HAP-1 (cell line): ENCODE data around the gene PPP6R2.

Experiments used
- DNase-seq, 2 experiments: peaks; one replicate each; pipeline ENCODE4 v3.0.0-alpha.2; 2016 to 2020; ENCODE audit warnings: low spot score in 2 of 2
- H3K27me3 ChIP-seq: fragments of 250-450 bp; sonication (Bioruptor Pico); 2 replicates; pipeline ENCODE4 v1.5.1; 2020; ENCODE audit warnings: low read depth, mild to moderate bottlenecking, moderate library complexity
- H3K36me3 ChIP-seq: fragments of 250-450 bp; sonication (Bioruptor Pico); replicated peaks from 2 replicates; pipeline ENCODE4 v1.5.1; 2020; ENCODE audit warnings: mild to moderate bottlenecking
- H3K4me1 ChIP-seq: fragments of 250-450 bp; sonication (Bioruptor Pico); 2 replicates; pipeline ENCODE4 v1.5.1; 2020; ENCODE audit warnings: mild to moderate bottlenecking
- H3K4me3 ChIP-seq: fragments of 250-450 bp; sonication (Bioruptor Pico); 2 replicates; pipeline ENCODE4 v1.5.1; 2020; ENCODE audit warnings: mild to moderate bottlenecking, moderate library complexity
- H3K9me3 ChIP-seq: fragments of 250-450 bp; sonication (Bioruptor Pico); 2 replicates; pipeline ENCODE4 v1.5.1; 2020; ENCODE audit warnings: mild to moderate bottlenecking, moderate library complexity
- in situ Hi-C: fragments of 300-500 bp; cut with MboI; formaldehyde crosslinking; loops from 3 replicates; pipeline ENCODE4 v1.14.3; 2020; ENCODE audit warnings: low sequenced_read_pairs, inconsistent platforms, mixed read lengths

PPP6R2 gene

DNA sequence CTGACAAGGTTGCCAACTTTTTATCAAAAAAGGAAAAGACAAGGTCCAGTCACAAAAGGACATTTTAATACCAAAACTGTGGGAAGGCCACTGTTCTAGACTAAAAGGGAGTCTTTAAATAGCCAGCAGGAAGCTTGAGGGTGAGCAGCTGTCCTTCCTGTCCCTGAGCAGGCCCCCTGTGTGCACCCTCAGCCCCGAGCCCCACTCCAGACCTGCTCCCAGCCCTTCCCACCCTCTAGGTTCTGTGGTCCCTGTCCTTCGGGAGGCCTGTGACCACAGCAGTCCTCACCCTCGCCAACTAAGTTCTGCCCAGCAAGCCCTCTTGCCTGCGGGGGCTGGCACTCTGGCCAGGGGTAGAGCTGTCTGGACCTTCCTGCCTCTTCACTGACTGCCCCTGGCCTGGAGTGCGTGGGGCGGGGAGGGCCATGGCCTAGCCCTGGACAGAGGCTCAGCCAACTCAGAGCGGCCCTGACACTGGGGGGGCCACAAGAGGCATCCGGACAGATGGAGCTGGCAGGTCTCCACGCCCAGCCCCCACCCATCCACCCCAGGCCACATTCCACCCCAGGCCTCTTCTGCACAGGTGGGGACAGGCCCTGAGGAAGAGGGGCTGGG lies 34.0 kb upstream of the PPP6R2 start:
- peaks cover 13% of the 10 kb centered on the region for H3K4me1 ChIP-seq
- in situ Hi-C loops = no loop called here
- no peak for DNase-seq

DNA sequence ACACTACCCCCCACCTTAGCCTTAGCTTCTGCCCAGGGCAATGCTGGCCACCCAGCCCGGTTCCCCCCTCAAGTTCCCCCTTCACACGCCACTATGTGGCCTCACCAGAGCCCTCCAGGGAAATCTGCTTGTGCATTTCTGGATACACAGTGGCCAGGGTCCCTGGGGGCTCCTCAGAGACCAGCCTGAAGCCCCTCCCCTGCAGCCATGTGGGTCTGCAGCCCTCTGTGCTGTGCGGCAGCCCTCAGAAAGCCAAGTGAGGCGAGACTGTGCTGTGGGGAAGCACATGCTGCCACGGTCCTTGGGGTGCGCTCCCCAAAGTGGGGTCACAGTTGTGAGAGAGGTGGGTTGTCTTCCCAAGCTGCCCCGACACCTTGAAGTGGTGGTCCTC lies 33.5 kb upstream of the PPP6R2 start:
- Histone ChIP-seq H3K9me3 (no peaks in the 10 kb centered on the region), H3K4me3 (no peak overlapping the region), H3K27me3 (no peaks in the 10 kb centered on the region), H3K4me1 (peaks cover 13% of the 10 kb centered on the region), H3K36me3 (peaks cover 4% of the 10 kb centered on the region; the same call in 1 of the 2 replicates)
- in situ Hi-C loops = no loop called here
- no peak for DNase-seq

More for the DNA sequence above, 34.0 kb upstream of the PPP6R2 start:
- no peaks in the 10 kb centered on the region for H3K9me3 ChIP-seq
- H3K4me3 ChIP-seq = no peak overlapping the region
- H3K36me3 ChIP-seq = peaks cover 4% of the 10 kb centered on the region; the same call in 1 of the 2 replicates
- no peaks in the 10 kb centered on the region for H3K27me3 ChIP-seq

DNA sequence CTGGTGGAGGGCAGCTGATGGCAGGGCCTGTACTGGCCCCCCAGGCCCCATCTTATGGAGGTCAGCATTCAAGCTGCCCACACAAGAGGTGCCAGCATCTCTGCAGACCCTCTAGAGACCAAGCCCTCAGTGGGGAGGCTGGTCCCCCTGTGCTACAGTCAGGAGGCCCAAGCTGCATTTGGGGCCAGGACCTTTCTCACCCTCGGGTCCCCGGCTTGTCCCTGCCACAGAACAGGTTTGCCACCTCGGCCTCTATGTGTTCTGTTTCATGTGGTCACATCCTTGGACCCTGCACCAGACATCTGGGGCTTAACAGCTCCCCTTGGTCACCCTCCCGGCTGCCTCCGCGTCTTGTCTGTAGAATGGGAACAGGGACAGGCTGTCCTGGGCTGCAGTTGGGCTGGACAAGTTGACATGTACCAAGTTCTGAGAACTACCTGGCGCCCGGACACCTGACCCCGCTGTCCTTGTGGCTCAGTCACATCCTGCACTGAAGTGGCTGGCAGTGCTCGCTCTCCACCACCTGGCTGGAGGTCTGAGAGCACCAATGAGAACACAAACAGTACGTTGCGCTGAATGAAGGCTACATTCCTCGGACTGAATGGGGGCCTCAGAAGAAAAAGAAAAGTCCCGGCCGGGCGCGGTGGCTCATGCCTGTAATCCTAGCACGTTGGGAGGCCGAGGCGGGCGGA lies 33.0 kb upstream of the PPP6R2 start:
- Histone ChIP-seq H3K4me1 (peaks cover 11% of the 10 kb centered on the region), H3K27me3 (no peaks in the 10 kb centered on the region), H3K4me3 (no peak overlapping the region), H3K36me3 (peaks cover 2% of the 10 kb centered on the region; the same call in 1 of the 2 replicates), H3K9me3 (no peaks in the 10 kb centered on the region)
- in situ Hi-C loops = no loop called here
- no peak for DNase-seq

DNA sequence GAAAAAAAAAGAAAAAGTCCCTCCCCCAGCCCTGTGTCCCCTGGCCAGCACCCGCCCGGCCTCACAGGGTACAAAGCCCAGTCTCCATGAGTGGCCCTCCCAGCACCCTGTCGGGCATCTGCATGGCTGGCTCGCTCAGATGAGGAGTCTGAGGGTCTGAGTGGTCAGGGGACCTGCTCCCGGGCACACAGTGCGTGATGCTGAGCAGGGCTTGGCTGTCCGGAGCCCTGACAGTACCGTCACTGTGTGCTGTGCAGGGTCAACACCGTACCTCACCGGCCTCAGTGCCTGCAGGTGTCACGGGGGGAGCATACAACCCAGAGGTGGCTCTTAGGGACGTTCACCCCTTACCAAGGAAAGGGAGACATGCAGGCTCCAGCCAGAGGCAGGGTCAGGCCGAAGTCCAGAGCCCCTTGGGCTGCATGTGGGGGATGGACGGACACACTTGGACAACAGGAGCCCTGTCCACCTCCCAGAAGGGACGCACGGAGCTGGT lies 32.1 kb upstream of the PPP6R2 start:
- H3K9me3 ChIP-seq = no peaks in the 10 kb centered on the region
- no peak overlapping the region for H3K4me3 ChIP-seq
- in situ Hi-C loops = no loop called here
- H3K36me3 ChIP-seq = no peaks in the 10 kb centered on the region
- no peak for DNase-seq
- peaks cover 3% of the 10 kb centered on the region; the same call in 1 of the 2 replicates for H3K4me1 ChIP-seq
- H3K27me3 ChIP-seq = no peaks in the 10 kb centered on the region; the same call in 1 of the 2 replicates

DNA sequence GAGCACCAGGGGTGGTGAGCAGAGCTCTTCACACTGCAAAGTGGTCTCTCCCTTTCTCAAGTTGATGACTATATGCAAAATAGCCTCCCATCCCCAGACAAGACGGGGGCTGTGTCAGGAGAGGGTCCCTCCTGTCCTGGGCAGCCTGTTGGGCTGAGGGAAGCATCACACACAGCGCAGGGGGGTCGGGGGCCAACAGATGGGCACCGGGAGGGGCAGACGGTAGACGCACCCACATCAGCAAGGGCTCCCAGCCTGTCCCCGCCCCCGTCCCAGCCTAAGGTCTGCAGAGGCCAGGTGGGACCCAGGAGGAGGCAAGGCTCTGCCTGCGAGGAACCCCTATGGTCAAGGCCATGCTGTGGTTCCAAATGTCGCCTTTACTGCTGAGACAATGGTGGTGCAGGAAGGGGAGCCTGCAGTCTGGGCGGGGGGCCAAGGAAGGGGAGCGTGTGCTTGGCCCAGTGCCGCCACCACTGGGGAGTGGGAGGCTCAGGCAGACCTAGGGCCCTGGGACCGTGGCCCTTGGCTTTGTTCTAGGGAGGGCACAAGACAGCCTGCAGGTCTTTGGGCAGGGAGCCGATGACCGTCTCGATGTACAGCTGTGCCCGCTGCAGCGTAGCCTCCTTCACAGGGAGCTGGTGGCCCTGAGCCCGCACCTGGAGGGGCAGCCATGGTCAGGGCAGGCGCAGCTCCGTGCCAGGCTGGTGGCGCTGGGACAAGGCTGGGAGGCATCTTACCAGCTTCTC lies 31.3 kb upstream of the PPP6R2 start:
- Histone ChIP-seq H3K4me1 (no peaks in the 10 kb centered on the region), H3K36me3 (no peaks in the 10 kb centered on the region), H3K9me3 (no peaks in the 10 kb centered on the region), H3K27me3 (no peaks in the 10 kb centered on the region; the same call in 1 of the 2 replicates), H3K4me3 (no peak overlapping the region)
- no peak for DNase-seq
- in situ Hi-C loops = no loop called here

DNA sequence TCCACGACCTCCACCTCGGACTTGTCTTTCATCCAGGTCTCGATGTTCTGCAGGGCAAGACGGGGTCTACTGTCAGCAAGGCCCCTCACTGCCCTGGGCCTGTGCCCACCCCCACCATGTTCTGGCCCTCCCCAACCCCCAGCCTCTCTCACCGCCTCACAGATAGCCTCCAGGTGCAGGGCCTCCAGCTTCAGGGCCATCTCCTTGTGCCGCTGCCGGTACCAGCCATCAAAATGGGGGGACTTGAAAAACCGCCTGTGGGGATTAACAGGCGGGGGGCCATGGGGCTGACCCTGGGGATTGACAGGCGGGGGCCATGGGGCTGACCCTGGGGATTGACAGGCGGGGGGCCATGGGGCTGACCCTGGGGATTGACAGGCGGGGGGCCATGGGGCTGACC lies 30.8 kb upstream of the PPP6R2 start:
- Histone ChIP-seq H3K4me1 (no peaks in the 10 kb centered on the region), H3K9me3 (no peaks in the 10 kb centered on the region), H3K4me3 (no peak overlapping the region), H3K36me3 (no peaks in the 10 kb centered on the region), H3K27me3 (no peaks in the 10 kb centered on the region; the same call in 1 of the 2 replicates)
- no peak for DNase-seq
- in situ Hi-C loops = no loop called here

DNA sequence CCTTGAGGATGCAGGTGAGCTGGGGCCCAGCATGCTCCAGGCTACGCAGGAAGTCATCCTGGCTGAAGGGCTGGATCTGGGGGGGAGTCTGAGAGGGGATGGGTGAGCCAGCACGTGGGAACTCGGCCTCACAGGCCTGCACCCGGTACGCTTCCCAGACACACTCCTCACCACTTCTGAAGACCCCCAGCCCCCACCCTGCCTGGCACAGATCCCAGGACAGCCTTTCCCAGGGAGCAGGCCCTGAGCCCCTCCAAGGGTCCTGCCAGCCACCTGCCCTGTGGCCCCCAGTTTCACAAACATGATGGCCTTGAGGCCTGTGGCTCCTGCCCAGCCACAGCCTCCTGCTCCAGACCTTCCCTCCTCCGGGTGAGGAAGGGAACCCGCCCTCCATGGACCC lies 30.1 kb upstream of the PPP6R2 start:
- H3K4me3 ChIP-seq = no peak overlapping the region
- in situ Hi-C loops = no loop called here
- no peaks in the 10 kb centered on the region for H3K4me1 ChIP-seq

DNA sequence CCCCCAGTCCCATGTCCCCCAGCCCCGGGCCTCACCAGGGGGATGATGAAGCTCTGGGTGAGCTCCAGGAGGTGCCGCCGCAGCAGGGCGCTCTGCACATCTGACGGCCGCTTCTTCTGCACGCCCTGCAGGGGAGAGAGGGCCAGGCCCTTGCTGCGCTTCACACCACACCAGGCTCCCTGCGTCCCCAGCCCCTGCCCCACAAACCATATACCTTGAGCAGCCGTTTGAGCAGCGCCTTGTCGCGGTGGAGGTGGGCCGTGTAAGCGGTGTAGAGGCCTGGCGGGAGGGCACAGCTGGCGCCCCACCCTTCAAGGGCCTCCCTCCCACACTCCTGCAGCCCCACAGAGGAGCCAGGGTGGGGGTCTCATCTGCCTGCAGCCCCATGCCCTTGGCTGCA lies 29.5 kb upstream of the PPP6R2 start:
- Histone ChIP-seq H3K36me3 (no peaks in the 10 kb centered on the region), H3K9me3 (no peaks in the 10 kb centered on the region), H3K27me3 (no peaks in the 10 kb centered on the region; the same call in 1 of the 2 replicates), H3K4me1 (no peaks in the 10 kb centered on the region), H3K4me3 (no peak overlapping the region)
- in situ Hi-C loops = no loop called here
- no peak for DNase-seq

More for the DNA sequence above, 30.1 kb upstream of the PPP6R2 start:
- DNase-seq = no peak
- Histone ChIP-seq H3K36me3 (no peaks in the 10 kb centered on the region), H3K9me3 (no peaks in the 10 kb centered on the region), H3K27me3 (no peaks in the 10 kb centered on the region; the same call in 1 of the 2 replicates)

DNA sequence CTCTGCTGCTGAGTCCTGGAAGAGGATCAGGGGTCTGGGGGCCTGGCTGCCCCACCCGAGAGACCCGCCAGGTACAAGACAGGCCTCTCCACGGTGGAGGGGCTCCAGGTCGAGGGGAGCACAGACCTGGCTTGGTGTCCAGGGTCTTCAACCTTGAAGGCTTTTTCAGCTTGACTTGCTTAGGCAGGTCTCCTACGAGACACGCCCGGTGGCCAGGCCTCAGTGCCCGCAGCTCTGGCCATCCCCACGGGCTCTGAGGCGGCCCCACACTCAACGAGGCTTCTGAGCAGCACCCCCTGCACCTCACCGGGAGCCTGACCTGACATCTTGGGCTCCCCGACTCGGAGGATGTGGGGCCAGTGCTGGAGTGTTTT lies 29.1 kb upstream of the PPP6R2 start:
- H3K36me3 ChIP-seq = no peaks in the 10 kb centered on the region
- H3K27me3 ChIP-seq = no peaks in the 10 kb centered on the region; the same call in 1 of the 2 replicates
- H3K4me1 ChIP-seq = no peaks in the 10 kb centered on the region
- no peak for DNase-seq
- H3K9me3 ChIP-seq = no peaks in the 10 kb centered on the region
- H3K4me3 ChIP-seq = no peak overlapping the region
- in situ Hi-C loops = no loop called here

DNA sequence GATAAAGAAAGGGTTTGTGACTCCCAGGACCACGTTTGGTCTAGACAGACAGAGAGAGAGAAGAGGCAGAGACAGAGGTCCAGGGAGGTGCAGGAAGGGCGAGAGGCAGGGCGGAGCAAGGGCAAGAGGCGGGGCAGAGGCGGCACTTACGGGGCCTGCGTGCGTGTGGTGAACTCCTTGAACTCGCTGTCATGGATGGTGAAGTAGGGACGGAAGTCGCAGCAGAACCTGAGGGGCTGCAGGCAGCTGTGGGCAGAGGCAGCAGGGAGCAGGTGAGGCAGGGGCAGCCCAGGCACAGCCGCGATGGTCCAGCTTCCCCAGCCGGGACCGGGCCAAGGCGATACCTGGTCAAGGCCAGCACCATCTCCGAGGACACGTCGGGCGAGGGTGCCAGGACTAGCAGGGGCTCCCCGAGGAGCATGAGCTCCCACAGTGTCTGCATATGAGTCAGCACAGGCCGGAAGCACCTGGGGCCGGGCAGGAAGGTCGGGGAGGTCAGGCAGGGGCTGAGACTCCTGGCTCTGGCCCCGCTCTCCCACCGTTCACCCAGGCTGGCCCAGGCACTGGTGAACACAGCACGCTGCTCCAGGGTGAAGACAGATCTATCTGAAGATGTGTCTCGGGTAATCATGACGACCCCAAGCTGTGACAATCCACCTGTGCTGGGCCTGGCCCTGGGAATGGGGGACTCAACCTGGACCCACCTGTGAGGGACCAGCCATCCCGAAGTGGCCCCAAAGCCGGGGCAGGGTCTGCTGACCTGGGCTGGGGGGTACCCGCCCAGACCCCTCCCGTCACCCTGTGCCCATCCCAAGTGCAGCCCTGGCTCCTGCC lies 28.5 kb upstream of the PPP6R2 start:
- no peaks in the 10 kb centered on the region for H3K9me3 ChIP-seq
- peak in 1 of 2 experiments; percentile 65 for DNase-seq
- H3K36me3 ChIP-seq = no peaks in the 10 kb centered on the region
- in situ Hi-C loops = no loop called here
- H3K4me1 ChIP-seq = no peaks in the 10 kb centered on the region
- no peak overlapping the region for H3K4me3 ChIP-seq
- H3K27me3 ChIP-seq = no peaks in the 10 kb centered on the region; the same call in 1 of the 2 replicates

DNA sequence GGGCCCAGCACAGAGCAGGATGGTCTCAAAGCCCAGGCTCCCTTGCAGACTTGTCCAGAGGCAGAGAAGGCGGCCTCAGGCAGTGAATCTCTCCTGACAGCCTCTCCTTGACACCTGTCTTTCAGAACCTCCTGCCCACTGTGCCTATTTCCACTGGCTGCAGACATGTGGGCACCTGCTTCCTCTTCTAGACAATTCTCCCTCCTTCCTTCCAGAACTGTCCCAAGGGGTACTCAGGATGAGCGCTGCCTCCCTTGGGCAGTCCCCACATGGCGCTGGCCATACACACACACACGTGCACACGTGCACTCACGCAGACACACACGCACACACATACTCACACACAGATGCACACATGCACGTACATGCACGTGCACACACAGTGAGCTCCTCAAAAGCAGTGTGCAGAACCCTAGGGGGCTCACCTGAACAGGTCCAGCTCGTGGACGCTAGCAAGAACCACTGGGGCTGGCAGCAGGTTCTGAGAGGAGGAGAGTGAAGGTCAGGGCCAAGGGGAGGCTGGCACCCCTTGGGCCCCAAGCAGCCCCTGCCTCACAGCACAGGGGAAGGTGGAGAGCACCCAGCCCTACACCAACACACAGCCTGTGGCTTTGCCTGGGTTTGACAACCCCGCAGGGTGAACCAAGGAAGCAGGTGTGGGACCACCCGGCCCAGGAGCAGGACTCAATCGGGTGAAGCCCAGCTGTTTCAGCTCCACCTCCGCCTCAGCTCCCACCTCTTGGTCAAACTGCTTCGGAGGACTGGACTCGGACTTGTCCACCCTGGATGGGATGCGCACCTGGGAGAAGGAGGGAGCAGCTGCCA lies 27.6 kb upstream of the PPP6R2 start:
- no peak for DNase-seq
- in situ Hi-C loops = no loop called here
- H3K27me3 ChIP-seq = no peaks in the 10 kb centered on the region; the same call in 1 of the 2 replicates
- H3K9me3 ChIP-seq = no peaks in the 10 kb centered on the region
- no peaks in the 10 kb centered on the region for H3K36me3 ChIP-seq
- H3K4me3 ChIP-seq = no peak overlapping the region
- no peaks in the 10 kb centered on the region for H3K4me1 ChIP-seq

DNA sequence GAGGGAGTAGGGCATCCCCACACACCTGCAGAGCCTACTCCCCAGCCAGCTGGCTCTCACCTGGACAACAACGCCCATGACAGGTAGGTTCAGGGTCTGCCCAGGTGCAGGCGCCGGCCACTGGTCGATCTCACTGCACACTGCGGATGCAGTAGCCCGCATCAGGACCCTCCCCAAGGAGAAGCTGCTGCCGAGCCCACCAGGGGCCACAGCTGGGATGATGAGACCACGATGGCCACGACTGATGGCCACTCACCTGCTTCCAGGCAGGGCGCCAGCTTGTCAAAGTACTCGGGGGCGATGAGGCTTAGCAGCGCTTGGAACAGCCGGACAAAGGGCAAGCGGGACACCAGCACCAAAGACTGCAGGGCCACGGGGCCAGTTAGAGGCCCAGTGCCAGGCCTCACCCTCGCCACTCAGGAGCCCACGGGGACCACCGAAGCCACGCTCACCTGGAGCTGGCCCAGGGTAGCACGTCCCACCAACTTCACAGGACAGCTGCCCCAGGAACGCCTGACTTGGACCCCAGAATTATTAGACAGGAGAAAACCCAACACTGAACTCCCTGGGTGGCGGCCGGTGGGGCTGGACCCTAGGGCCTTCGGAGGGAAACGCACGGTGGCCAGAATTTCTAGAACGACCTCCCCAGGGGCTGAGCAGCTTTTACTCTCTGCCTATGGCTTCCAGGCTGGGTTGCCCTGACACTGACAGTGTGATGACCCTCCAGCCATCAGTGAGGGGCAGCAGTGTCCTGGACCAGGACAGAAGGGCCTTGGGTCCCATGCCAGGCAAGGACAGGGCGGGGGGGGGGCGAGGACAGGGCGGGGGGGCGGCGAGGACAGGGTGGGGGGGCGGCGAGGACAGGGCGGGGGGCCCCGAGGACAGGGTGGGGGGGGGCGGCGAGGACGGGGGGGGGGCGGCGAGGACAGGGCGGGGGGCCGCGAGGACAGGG lies 26.7 kb upstream of the PPP6R2 start:
- in situ Hi-C loops = no loop called here
- Histone ChIP-seq H3K27me3 (no peaks in the 10 kb centered on the region; the same call in 1 of the 2 replicates), H3K4me3 (no peak overlapping the region), H3K36me3 (no peaks in the 10 kb centered on the region), H3K4me1 (no peaks in the 10 kb centered on the region), H3K9me3 (no peaks in the 10 kb centered on the region)
- DNase-seq = no peak
